Osteocyte (in vitro differentiated cells): ENCODE results near the gene EP300. TPM values are rescaled to one million over a fixed set of nuclear protein-coding genes. Genes with fewer than 3 reads are reported as not detected.
"Not testable (repeated sequence)": the region's sequence is repeated elsewhere in the genome, so short reads cannot be mapped to it uniquely, and the experiment has no call there.

Experiments
- DNase-seq: peaks from one replicate; pipeline ENCODE4 v3.0.0; 2021; ENCODE audit warnings: mixed read lengths; ENCODE audit not compliant: unreplicated experiment; ENCODE audit errors: extremely low spot score
- H3K27ac Mint-ChIP-seq: one replicate; pipeline ENCODE4 v1.8.0; 2021; ENCODE audit warnings: mild to moderate bottlenecking, mixed read lengths; ENCODE audit not compliant: unreplicated experiment
- H3K27me3 Mint-ChIP-seq: one replicate; pipeline ENCODE4 v1.8.0; 2021; ENCODE audit warnings: mixed read lengths; ENCODE audit not compliant: unreplicated experiment
- H3K36me3 Mint-ChIP-seq: one replicate; pipeline ENCODE4 v1.8.0; 2021; ENCODE audit warnings: mixed read lengths; ENCODE audit not compliant: unreplicated experiment
- H3K4me1 Mint-ChIP-seq: one replicate; pipeline ENCODE4 v1.8.0; 2021; ENCODE audit warnings: mixed read lengths; ENCODE audit not compliant: unreplicated experiment
- H3K4me3 Mint-ChIP-seq: one replicate; pipeline ENCODE4 v1.8.0; 2021; ENCODE audit warnings: mild to moderate bottlenecking, moderate library complexity, mixed read lengths; ENCODE audit not compliant: unreplicated experiment
- H3K9me3 Mint-ChIP-seq: one replicate; pipeline ENCODE4 v1.8.0; 2021; ENCODE audit warnings: mixed read lengths; ENCODE audit not compliant: unreplicated experiment
- total RNA-seq: library from RNA; stranded (reverse); gene quantifications from 2 replicates; pipeline ENCODE4 v1.2.1, GENCODE V29; 2021
- TF ChIP-seq, protein P1 (sequence below): fragments of 200-600 bp; sonication (generic); IDR thresholded peaks from 2 replicates; pipeline ENCODE4 v1.5.0; 2021; ENCODE audit warnings: antibody characterized with exemption, mild to moderate bottlenecking, moderate library complexity

Gene EP300
- total RNA-seq, 1 donor from 2014 or later = 83.4 TPM

DNA sequence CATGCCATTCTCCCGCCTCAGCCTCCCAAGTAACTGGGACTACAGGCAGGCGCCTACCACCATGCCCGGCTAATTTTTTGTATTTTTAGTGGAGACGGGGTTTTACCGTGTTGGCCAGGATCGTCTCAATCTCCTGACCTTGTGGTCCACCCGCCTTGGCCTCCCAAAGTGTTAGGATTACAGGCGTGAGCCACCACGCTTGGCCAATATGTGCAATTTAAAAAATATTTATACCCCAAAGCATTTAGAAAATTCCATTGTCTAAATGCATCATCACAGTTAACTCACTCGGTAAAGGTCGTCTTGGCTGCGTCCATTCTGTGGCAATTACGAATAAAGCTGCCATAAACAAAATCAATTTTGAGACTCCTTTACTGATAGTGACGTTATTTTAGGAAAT lies 36.2 kb downstream of the EP300 start:
- Mint-ChIP-seq H3K27ac (no peak overlapping the region), H3K36me3 (peaks cover 50% of the 10 kb centered on the region), H3K27me3 (no peaks in the 10 kb centered on the region), H3K4me3 (no peak overlapping the region), H3K9me3 (no peaks in the 10 kb centered on the region), H3K4me1 (no peaks in the 10 kb centered on the region)
- TF ChIP-seq, protein P1, sequence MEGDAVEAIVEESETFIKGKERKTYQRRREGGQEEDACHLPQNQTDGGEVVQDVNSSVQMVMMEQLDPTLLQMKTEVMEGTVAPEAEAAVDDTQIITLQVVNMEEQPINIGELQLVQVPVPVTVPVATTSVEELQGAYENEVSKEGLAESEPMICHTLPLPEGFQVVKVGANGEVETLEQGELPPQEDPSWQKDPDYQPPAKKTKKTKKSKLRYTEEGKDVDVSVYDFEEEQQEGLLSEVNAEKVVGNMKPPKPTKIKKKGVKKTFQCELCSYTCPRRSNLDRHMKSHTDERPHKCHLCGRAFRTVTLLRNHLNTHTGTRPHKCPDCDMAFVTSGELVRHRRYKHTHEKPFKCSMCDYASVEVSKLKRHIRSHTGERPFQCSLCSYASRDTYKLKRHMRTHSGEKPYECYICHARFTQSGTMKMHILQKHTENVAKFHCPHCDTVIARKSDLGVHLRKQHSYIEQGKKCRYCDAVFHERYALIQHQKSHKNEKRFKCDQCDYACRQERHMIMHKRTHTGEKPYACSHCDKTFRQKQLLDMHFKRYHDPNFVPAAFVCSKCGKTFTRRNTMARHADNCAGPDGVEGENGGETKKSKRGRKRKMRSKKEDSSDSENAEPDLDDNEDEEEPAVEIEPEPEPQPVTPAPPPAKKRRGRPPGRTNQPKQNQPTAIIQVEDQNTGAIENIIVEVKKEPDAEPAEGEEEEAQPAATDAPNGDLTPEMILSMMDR = no peak
- no peak for DNase-seq

DNA sequence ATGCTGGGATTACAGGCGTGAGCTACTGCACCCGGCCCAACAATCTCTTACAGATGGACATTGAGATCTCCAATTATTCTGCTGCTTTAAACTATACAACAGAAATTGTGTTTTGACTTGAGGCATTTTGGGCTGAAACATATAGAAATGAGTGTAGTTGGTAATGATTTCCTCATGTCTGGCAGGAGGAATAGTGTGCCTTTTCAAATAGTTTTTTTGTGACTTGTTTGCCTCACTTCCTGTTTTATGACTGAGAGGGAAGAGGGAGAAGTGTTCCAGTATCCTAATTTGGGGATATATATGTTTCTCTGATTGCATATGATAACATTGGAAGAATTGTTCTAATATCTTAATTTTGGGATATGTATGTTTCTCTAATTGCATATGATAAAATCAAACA lies 40.2 kb downstream of the EP300 start:
- no peaks in the 10 kb centered on the region for H3K4me1 Mint-ChIP-seq
- no peak overlapping the region for H3K4me3 Mint-ChIP-seq
- no peak for DNase-seq
- peaks cover 65% of the 10 kb centered on the region for H3K36me3 Mint-ChIP-seq
- H3K27ac Mint-ChIP-seq = no peak overlapping the region
- no peaks in the 10 kb centered on the region for H3K27me3 Mint-ChIP-seq
- TF ChIP-seq, protein P1 = no peak
- H3K9me3 Mint-ChIP-seq = no peaks in the 10 kb centered on the region

DNA sequence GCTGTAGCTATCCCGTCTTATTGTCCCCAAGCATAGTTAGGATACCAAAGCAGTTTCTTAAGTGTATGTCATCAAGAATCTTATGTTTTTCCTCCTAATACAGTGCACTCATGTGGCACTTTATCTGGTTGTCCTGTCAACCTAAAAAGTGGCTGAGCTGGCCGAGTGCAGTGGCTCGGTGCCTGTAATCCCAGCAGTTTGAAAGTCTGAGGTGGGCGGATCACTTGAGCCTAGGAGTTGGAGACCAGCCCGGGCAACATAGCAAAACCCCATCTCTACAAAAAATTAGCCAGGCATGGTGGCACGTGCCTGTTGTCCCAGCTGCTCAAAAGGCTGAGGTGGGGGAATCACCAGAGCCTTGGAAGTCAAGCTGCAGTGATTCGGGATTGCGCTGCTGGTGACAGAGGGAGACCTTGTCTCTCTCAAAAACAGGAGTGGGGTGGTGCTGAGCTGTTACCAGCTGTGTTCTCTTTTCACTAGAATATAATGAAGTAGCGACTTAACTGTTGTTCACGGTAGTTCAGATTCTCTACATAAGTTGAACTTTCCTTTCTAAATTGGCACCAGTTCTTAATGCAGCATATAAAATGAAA lies 48.1 kb downstream of the EP300 start:
- TF ChIP-seq, protein P1 = no peak
- no peak for DNase-seq
- Mint-ChIP-seq H3K9me3 (no peaks in the 10 kb centered on the region), H3K4me3 (no peak overlapping the region), H3K27ac (no peak overlapping the region), H3K4me1 (no peaks in the 10 kb centered on the region), H3K27me3 (no peaks in the 10 kb centered on the region), H3K36me3 (peaks cover 68% of the 10 kb centered on the region)

DNA sequence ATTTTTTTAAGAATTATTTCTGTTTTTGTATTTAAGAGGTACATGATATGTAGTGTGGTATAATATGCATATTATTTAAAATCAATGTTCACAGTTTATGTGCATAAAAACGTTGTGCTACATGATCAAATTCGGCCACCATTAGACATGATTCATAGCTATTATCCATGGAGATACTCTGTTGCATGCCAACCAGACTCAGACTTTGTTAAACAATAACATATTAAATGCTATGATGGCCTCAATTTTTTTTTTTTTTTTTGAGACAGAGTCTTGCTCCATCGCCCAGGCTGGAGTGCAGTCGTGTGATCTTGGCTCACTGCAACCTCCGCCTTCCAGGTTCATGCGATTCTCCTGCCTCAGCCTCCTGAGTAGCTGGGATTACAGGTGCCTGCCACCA lies 53.5 kb downstream of the EP300 start:
- H3K36me3 Mint-ChIP-seq = peaks cover 70% of the 10 kb centered on the region
- not testable (repeated sequence) for H3K27ac Mint-ChIP-seq

DNA sequence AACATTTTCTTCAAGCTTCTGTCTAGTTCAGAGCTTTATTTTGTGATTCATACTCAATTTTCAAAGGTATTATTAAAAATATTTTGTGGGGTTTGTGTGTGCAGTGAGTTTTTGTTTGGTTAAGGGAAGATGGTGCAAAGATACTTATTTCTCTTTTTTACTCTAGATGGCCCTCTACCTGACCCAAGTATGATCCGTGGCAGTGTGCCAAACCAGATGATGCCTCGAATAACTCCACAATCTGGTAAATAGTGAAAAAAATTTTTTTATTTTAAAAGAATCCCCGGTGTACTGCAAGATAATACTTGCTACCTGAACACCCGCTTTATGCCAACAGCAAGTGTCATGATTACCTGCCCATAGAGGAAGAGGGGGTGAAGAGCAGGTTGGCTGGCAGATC lies 54.2 kb downstream of the EP300 start:
- Mint-ChIP-seq H3K4me1 (no peaks in the 10 kb centered on the region), H3K9me3 (no peaks in the 10 kb centered on the region), H3K27me3 (no peaks in the 10 kb centered on the region), H3K4me3 (no peak overlapping the region), H3K36me3 (peaks cover 73% of the 10 kb centered on the region), H3K27ac (no peak overlapping the region)
- no peak for DNase-seq
- TF ChIP-seq, protein P1 = no peak

More for the DNA sequence above, 53.5 kb downstream of the EP300 start:
- not testable (repeated sequence) for H3K9me3 Mint-ChIP-seq, H3K4me3 Mint-ChIP-seq, H3K27me3 Mint-ChIP-seq, DNase-seq, H3K4me1 Mint-ChIP-seq

DNA sequence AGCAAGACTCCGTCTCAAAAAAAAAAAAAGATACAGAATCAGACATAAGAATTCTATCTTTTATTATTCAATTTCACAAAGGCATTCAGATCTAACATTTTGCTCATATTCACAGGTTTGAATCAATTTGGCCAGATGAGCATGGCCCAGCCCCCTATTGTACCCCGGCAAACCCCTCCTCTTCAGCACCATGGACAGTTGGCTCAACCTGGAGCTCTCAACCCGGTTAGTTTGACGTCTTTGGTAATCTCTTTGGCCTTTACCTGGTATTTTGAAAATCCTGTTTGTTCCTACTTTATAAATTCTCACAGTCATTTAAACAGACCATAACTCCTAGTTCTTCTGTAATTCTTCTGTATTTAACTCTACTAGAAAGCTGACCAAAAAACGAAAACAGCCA lies 55.3 kb downstream of the EP300 start:
- Mint-ChIP-seq H3K36me3 (peaks cover 71% of the 10 kb centered on the region), H3K27me3 (no peaks in the 10 kb centered on the region), H3K4me3 (no peak overlapping the region), H3K4me1 (no peaks in the 10 kb centered on the region), H3K9me3 (no peaks in the 10 kb centered on the region), H3K27ac (no peak overlapping the region)
- no peak for DNase-seq
- TF ChIP-seq, protein P1 = no peak
